Neural progenitor cell (in vitro differentiated cells): ENCODE measurements around the gene JAM2.

Experiments
- EZH2 ChIP-seq: fragments of 200-600 bp; sonication (generic); IDR thresholded peaks from 2 replicates; pipeline ENCODE4 v1.6.1; 2017; ENCODE audit warnings: antibody characterized with exemption, mild to moderate bottlenecking, moderate library complexity
- EZH2phosphoT487 ChIP-seq: fragments of 200-600 bp; sonication (generic); IDR thresholded peaks from 2 replicates; pipeline ENCODE4 v1.6.1; 2017; ENCODE audit warnings: antibody characterized with exemption
- TF ChIP-seq, protein P1 (sequence below): fragments of 200-600 bp; sonication (generic); IDR thresholded peaks from 2 replicates; pipeline ENCODE4 v1.5.1; 2017; ENCODE audit warnings: antibody characterized with exemption, mild to moderate bottlenecking

DNA sequence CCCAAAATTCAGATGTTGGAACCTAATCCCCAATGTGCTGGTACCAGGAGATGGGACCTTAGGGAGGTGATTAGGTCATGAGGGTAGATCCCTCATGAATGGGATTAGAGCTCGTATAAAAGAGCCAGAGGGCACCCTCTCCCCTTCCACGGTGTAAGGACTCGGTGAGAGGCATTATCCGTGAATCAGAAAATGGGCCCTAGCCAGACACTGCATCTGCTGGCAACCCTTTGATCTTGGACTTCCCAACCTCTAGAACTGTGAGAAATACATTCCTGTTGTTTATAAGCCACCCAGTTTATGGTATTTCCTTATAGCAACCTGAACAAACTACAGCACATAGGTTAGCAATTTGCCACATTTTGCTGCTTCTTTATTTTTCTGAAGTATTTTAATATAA lies 14.5 kb upstream of the JAM2 start:
- TF ChIP-seq, protein P1, sequence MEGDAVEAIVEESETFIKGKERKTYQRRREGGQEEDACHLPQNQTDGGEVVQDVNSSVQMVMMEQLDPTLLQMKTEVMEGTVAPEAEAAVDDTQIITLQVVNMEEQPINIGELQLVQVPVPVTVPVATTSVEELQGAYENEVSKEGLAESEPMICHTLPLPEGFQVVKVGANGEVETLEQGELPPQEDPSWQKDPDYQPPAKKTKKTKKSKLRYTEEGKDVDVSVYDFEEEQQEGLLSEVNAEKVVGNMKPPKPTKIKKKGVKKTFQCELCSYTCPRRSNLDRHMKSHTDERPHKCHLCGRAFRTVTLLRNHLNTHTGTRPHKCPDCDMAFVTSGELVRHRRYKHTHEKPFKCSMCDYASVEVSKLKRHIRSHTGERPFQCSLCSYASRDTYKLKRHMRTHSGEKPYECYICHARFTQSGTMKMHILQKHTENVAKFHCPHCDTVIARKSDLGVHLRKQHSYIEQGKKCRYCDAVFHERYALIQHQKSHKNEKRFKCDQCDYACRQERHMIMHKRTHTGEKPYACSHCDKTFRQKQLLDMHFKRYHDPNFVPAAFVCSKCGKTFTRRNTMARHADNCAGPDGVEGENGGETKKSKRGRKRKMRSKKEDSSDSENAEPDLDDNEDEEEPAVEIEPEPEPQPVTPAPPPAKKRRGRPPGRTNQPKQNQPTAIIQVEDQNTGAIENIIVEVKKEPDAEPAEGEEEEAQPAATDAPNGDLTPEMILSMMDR: no peak
- TF ChIP-seq EZH2 (no peak), EZH2phosphoT487 (no peak)
